Kidney (tissue), 14 donors: ENCODE data around the gene ZNF609. TPM values are rescaled to one million over a fixed set of nuclear protein-coding genes. Genes with fewer than 3 reads are reported as not detected.

ENCODE experiments used
- DNase-seq, 5 donors: peaks; one replicate each; pipeline ENCODE4 v3.0.0-alpha.2; 2013 to 2020
- FAIRE-seq: peaks from 2 replicates; lab custom pipeline; 2012; peaks lifted over from hg19 to GRCh38; lab: Jason Lieb, UNC
- H3K27ac ChIP-seq, 2 donors: one replicate each; pipeline ENCODE4 v1.7.0; 2013; ENCODE audit warnings: low read depth in 2 of 2, low read length in 2 of 2, inconsistent platforms in 1 of 2
- H3K27me3 ChIP-seq: one replicate; pipeline ENCODE4 v1.7.1; 2013; ENCODE audit warnings: low read length, inconsistent platforms; ENCODE audit not compliant: control insufficient read depth, insufficient read depth
- H3K36me3 ChIP-seq, 3 donors: one replicate each; pipeline versions ENCODE4 v1.7.0 to v1.7.1; 2013; ENCODE audit warnings: low read length in 3 of 3, control low read depth in 1 of 3, inconsistent platforms in 1 of 3; ENCODE audit not compliant: insufficient read depth in 3 of 3, control insufficient read depth in 2 of 3
- H3K4me1 ChIP-seq, 3 donors: one replicate each; pipeline versions ENCODE4 v1.7.0 to v1.7.1; 2013; ENCODE audit warnings: low read length in 3 of 3, inconsistent platforms in 1 of 3, low read depth in 1 of 3; ENCODE audit not compliant: control insufficient read depth in 2 of 3, insufficient read depth in 2 of 3
- H3K4me3 ChIP-seq, 3 donors: one replicate each; pipeline versions ENCODE4 v1.7.0 to v1.8.1; 2013; ENCODE audit warnings: low read length in 3 of 3, control low read depth in 1 of 3, inconsistent platforms in 1 of 3
- H3K9ac ChIP-seq, 3 donors: one replicate each; pipeline versions ENCODE4 v1.7.0 to v1.7.1; 2013; ENCODE audit warnings: low read length in 3 of 3, control low read depth in 1 of 3, inconsistent platforms in 1 of 3
- H3K9me3 ChIP-seq, 3 donors: one replicate each; pipeline versions ENCODE4 v1.7.0 to v1.7.1; 2013; ENCODE audit warnings: low read length in 3 of 3, control low read depth in 1 of 3, inconsistent platforms in 1 of 3; ENCODE audit not compliant: control insufficient read depth in 2 of 3, insufficient read depth in 1 of 3
- intact Hi-C: fragments of 100-400 bp; cut with DNase I; formaldehyde crosslinking; loops from one replicate; pipeline ENCODE4 v1.11.1; 2022
- polyA plus RNA-seq: library from polyadenylated mRNA; stranded (reverse); fragments of 350-450 nt; fragmentation: Illumina TruSeq; extraction: RNeasy Lipid Tissue Mini Kit (QIAGEN cat#74804); gene quantifications from one replicate; pipeline ENCODE4 v1.2.3, GENCODE V29; 2014; ENCODE audit warnings: low read depth, low replicate concordance; ENCODE audit not compliant: insufficient read depth
- total RNA-seq: library from RNA; stranded (reverse); fragmentation: NEBNext Ultra II Directional; extraction: Animal tissue kit (Norgen Biotek cat#: 25700); gene quantifications from one replicate; pipeline ENCODE4 v1.2.1, GENCODE V29; 2021
- TF ChIP-seq, protein P1 (sequence below): IDR thresholded peaks from 3 replicates; pipeline ENCODE4 v1.5.1; 2012; ENCODE audit warnings: mild to moderate bottlenecking, moderate library complexity, borderline replicate concordance; ENCODE audit not compliant: insufficient read depth; ENCODE audit errors: extremely low read depth
- donor health status: control.
- donor health status: control.
- donor health status: control.
- donor health status: control.
- donor health status: control.
- donor health status: DM: yes; HTN: yes; CAD: no.
- donor health status: Normal renal cell carcinoma (clear cell type).

Gene ZNF609
- total and polyA plus RNA-seq, 2 donors from 2014 or later = 3.1 to 37.2 TPM

DNA sequence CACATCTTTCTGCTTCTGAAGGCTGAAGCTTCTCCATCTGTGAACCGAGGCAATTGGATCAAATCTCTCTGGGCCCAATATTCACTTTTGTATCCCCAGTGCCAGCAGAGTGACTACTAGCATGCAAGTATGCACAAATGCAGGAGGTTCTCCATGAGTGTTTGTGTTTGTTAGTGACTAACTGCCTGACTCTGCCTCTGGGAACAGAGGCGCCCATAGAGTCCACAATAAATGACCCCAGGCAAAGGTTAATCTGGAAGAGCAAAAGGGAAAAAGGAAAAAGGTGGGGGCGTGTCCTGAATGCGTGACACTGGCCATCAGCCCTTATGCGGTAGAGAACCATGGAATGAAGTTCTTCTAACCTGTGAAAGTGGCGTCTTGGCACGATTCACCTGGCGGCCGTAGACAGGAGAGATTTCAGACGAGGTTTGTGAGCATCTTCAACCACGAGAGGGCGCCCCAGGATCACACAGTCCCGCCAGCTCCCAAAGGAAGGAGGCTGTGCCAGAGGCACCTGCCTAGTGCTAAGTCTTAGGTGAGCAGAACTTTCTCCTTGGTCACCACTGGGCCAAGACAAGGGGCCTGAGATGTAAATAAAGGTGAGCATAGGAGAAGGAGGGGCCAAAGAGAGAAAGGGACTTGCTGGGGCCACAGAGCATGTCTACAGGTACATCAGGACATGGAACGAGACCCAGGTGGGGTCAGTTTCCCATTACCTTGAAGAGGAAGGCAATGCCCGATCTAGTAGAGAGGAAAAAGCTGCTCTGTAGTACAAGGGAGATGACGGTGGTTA is 270.8 kb downstream of the ZNF609 start:
- intact Hi-C loops = loop anchor here (5.0 to 10.0 kb wide), 2 partner anchors 76 to 174 kb away; no protein-coding TSS in a partner anchor
- H3K4me3 ChIP-seq = no peak overlapping the region
- H3K9ac ChIP-seq = no peak overlapping the region
- H3K27me3 ChIP-seq = no peaks in the 10 kb centered on the region
- H3K36me3 ChIP-seq = no peaks in the 10 kb centered on the region
- DNase-seq (peak; percentile 90 to 94 (median 91)), FAIRE-seq (no peak)
- no peaks in the 10 kb centered on the region for H3K9me3 ChIP-seq
- TF ChIP-seq, protein P1, sequence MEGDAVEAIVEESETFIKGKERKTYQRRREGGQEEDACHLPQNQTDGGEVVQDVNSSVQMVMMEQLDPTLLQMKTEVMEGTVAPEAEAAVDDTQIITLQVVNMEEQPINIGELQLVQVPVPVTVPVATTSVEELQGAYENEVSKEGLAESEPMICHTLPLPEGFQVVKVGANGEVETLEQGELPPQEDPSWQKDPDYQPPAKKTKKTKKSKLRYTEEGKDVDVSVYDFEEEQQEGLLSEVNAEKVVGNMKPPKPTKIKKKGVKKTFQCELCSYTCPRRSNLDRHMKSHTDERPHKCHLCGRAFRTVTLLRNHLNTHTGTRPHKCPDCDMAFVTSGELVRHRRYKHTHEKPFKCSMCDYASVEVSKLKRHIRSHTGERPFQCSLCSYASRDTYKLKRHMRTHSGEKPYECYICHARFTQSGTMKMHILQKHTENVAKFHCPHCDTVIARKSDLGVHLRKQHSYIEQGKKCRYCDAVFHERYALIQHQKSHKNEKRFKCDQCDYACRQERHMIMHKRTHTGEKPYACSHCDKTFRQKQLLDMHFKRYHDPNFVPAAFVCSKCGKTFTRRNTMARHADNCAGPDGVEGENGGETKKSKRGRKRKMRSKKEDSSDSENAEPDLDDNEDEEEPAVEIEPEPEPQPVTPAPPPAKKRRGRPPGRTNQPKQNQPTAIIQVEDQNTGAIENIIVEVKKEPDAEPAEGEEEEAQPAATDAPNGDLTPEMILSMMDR = peak; percentile 94
- peaks cover 0 to 9% (median 0%) of the 10 kb centered on the region in 3 donors for H3K4me1 ChIP-seq
- peak overlapping the region in 1 of 2 donors; percentile 2 for H3K27ac ChIP-seq

DNA sequence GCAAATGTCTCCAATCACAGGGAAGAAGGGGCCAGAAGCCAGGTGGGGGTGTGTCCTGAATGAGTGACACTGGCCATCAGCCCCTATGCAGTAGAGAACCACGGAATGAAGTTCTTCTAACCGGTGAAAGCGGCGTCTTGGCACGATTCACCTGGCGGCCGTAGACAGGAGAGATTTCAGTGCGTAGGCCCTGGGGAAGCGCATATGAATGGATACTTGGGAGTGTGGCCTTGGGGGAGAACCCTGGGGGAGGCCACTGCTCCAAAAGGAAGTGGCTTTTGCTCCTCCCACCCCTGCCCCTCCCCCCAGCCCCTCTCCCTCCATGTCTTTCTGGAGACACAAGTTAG is 271.4 kb downstream of the ZNF609 start:
- Histone ChIP-seq H3K27me3 (no peaks in the 10 kb centered on the region), H3K36me3 (no peaks in the 10 kb centered on the region), H3K9ac (no peak overlapping the region), H3K4me1 (peaks cover 0 to 9% (median 0%) of the 10 kb centered on the region in 3 donors), H3K27ac (peak overlapping the region in 1 of 2 donors; percentile 2), H3K4me3 (no peak overlapping the region), H3K9me3 (no peaks in the 10 kb centered on the region)
- TF ChIP-seq, protein P1 = no peak
- FAIRE-seq (no peak), DNase-seq (no peak)
- intact Hi-C loops = loop anchor here (5.0 to 10.0 kb wide), 2 partner anchors 76 to 173 kb away; no protein-coding TSS in a partner anchor

DNA sequence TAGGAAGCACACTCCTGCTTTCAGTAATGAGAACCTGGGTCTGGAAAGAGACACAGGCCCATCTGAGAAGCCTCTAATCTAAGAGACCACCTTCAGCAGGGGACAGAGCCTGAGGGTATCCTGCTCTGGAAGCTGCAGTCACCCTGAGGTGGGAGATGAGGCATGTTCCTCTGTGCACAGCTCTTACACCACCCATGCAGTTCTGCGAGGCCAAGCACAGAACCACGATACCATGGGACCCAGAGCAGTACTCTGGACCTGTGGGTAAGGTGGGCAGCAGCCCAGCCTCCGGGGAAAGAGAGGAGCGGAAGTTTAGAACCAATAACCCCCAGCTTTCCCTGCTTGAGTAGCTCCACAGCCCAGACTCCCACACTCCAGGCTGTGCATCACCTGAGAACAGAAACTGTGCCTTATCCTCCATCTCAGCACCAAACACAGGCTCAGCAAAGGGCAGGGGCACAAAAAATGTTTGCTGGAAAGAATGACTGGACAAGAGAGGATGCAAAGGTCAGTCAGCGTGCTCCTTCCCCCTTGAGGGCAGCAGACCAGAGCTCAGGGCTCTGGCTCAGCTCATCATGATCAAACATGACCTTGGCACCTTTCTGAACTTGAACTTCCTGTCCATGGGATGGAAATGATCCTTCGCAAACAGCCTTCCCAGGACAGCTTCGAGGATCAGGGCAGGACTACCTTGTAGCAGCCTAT is 271.9 kb downstream of the ZNF609 start:
- H3K9me3 ChIP-seq = no peaks in the 10 kb centered on the region
- intact Hi-C loops = loop anchor here (5.0 to 10.0 kb wide), 2 partner anchors 75 to 172 kb away; no protein-coding TSS in a partner anchor
- no peak for FAIRE-seq

More for the DNA sequence above, 271.9 kb downstream of the ZNF609 start:
- no peak overlapping the region for H3K4me3 ChIP-seq
- H3K27ac ChIP-seq = no peak overlapping the region
- no peaks in the 10 kb centered on the region for H3K27me3 ChIP-seq
- no peaks in the 10 kb centered on the region for H3K36me3 ChIP-seq
- H3K4me1 ChIP-seq = peaks cover 0 to 9% (median 0%) of the 10 kb centered on the region in 3 donors
- TF ChIP-seq, protein P1 = no peak
- no peak for DNase-seq
- H3K9ac ChIP-seq = no peak overlapping the region

Other genes starting within 250 kb of the ZNF609 start
- 25.8 TPM for gene CSNK1G1, start 104.4 kb upstream of the ZNF609 start, total RNA-seq
- 5.0 TPM for gene CSNK1G1, start 104.4 kb upstream of the ZNF609 start, polyA plus RNA-seq
- gene PCLAF, start 79.1 kb upstream of the ZNF609 start, total RNA-seq = 1.5 TPM
- 1.3 TPM for gene PCLAF, start 79.1 kb upstream of the ZNF609 start, polyA plus RNA-seq
- gene TRIP4, start 72.7 kb upstream of the ZNF609 start, total RNA-seq = 29.8 TPM
- gene TRIP4, start 72.7 kb upstream of the ZNF609 start, polyA plus RNA-seq = 33.1 TPM